Measurements from ENCODE around the gene JUN.

The JUN gene

GRCh38 chr1:58755468-58755872, 28.4 kb downstream of the JUN start:
- DNase-seq (ENCODE audit: low read depth), result peak; percentile 36

GRCh38 chr1:58754683-58755467, 29.0 kb downstream of the JUN start:
- DNase-seq (ENCODE audit: low read depth), result no peak

DNA sequence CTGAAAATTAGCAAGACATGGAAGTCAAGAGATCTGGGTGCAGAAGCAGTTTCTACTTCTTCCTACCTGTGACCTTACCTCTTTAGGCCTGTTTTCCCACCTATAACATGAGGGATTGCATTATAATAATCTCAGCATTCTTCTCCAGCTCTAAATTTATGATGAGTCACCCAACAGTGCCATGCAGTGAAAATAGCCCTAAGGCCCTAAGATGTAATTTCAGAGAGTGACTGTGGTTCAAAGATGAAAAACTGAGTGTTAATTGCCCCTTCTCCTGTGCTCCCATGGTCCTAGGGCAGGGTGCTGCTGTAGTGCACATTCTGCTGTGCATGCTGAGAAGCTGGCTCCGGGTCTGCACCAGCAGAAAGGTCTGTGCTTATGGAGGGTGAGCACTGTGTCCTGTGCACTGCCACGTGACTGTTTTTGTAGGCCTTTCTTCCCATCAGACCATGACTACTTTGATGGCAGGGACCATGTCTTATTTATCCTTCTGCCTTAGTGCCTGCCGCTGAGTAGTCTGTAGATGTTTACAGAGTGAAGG, 29.7 kb downstream of the JUN start:
- no peak for DNase-seq (ENCODE audit: low read depth)

GRCh38 chr1:58753431-58753866, 30.4 kb downstream of the JUN start:
- DNase-seq (ENCODE audit: low read depth), result no peak

GRCh38 chr1:58749646-58750045, 34.2 kb downstream of the JUN start:
- no peak for DNase-seq (ENCODE audit: low read depth)

DNA sequence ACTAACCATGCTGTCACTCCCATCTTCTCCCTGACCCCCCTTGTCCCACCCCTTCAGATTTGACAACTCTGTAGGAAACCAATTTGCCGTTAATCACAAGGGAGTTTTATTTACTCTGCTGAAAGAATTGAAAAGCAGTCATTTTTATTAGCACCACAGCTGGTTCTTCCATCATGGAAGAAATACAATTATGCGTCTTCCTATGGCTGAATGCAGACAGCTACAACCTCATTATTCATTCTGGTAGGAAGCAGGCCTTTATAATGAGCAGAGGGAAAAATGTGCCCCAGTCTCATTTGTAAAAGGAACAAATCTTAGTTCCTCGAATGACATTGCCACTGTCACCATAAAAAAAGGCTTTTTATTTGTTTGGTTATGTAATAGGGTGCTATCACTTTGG, 35.2 kb downstream of the JUN start:
- DNase-seq (ENCODE audit: low read depth), result no peak

DNA sequence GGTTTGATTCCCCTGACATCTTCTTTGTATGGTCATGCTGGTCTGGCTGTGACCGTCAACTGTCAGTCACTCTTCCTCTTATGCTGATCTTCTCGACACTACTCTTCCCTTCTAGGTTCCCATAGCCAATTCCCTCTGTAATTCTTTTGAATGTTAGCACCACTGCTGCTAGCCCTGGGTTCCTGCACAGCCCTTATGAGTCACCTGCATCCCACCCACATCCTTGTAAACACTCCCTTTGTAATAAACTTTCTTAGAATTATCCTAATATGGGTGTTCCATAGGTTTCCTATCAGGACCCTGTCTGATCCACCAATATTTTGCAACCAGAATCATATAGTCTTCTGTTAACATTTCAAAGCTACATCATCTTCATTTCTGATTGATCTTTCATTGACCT, 37.1 kb downstream of the JUN start:
- DNase-seq (ENCODE audit: low read depth), result no peak

DNA sequence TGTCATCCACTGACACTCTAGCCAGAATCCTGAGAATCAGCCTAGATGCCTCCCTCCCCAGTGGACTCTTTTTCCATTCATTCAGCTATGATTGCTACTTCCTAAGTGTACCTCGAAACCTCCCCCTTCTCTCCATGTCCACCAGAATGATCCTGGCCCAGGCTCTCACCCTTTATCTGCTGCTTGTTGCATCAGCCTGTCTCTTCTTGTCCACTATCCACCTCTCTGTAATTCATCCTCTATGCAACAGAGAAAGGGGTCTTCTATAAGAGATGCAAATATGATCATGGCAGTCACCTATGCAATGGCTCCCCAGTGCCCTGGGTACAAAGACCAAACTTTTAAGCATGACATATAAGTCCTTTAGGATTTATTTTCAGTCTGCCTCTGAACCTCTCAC, 37.7 kb downstream of the JUN start:
- no peak for DNase-seq (ENCODE audit: low read depth)

DNA sequence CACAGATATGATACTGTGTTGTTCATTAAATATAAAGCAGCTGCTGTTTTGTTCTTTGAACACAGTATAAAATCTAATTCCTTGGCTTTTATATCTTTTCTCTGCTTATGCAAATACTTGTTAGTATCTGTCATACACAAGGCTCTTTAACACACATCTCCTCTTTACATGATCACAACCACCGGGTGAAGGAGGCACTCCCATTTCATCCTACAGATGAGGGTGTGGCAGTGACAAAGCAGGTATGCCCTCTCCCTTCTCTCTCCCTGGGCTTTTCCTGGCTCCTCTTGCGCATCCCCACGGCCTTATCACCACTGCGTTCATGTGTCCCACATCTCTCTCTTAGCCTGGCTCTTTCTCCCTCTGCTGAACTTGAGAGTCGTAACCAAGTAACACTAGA, 38.2 kb downstream of the JUN start:
- DNase-seq (ENCODE audit: low read depth), result no peak

- DNase-seq (ENCODE audit: low read depth), result no peak
These were observed 38.7 kb downstream of the JUN start for GRCh38 chr1:58745117-58745516.

- DNase-seq (ENCODE audit: low read depth), result no peak
These were observed 41.9 kb downstream of the JUN start for GRCh38 chr1:58741678-58742553.

GRCh38 chr1:58739856-58740466, 43.9 kb downstream of the JUN start:
- peak; percentile 16 for DNase-seq (ENCODE audit: low read depth)

- no peak for DNase-seq (ENCODE audit: low read depth)
These were observed 45.0 kb downstream of the JUN start for GRCh38 chr1:58738876-58739275.

GRCh38 chr1:58735586-58735985, 48.3 kb downstream of the JUN start:
- DNase-seq (ENCODE audit: low read depth), result no peak

- DNase-seq (ENCODE audit: low read depth), result no peak
These were observed 49.2 kb downstream of the JUN start for GRCh38 chr1:58734630-58735029.

- DNase-seq (ENCODE audit: low read depth), result no peak
These were observed 51.6 kb downstream of the JUN start for GRCh38 chr1:58732087-58732775.

Measured in stimulated activated CD4-positive, alpha-beta T cell treated with anti-CD3 and anti-CD28 coated beads, Interleukin-2, amount 100 ng/mL, for 4 hours (primary cell).